DLD1 (cell line): ENCODE results near the gene GFPT2.
"Not testable (repeated sequence)": the region's sequence is repeated elsewhere in the genome, so short reads cannot be mapped to it uniquely, and the experiment has no call there.

Experiments
- in situ Hi-C: cut with HindIII; loops from 2 replicates; pipeline ENCODE4 v1.10.0; 2017; ENCODE audit warnings: low sequenced_read_pairs

Gene GFPT2

GRCh38 chr5:180313677-180314505 lies 39.2 kb downstream of the GFPT2 start:
- in situ Hi-C loops, result loop anchor here (25.0 kb wide), 2 partner anchors 102 to 148 kb away; partner anchors contain the start of gene RASGEF1C

GRCh38 chr5:180311216-180311615 lies 41.9 kb downstream of the GFPT2 start:
- in situ Hi-C loops, result loop anchor here (25.0 kb wide), 2 partner anchors 99 to 151 kb away; partner anchors contain the start of gene RASGEF1C

GRCh38 chr5:180306796-180307195 lies 46.3 kb downstream of the GFPT2 start:
- in situ Hi-C loops, result loop anchor here (25.0 kb wide), 2 partner anchors 94 to 156 kb away; partner anchors contain the start of gene RASGEF1C

- in situ Hi-C loops, result loop anchor here (25.0 kb wide), 2 partner anchors 93 to 157 kb away; partner anchors contain the start of gene RASGEF1C
Measured at GRCh38 chr5:180305481-180305880, 47.7 kb downstream of the GFPT2 start.

- in situ Hi-C loops, result loop anchor here (25.0 kb wide), 2 partner anchors 92 to 158 kb away; partner anchors contain the start of gene RASGEF1C
Measured at GRCh38 chr5:180304431-180305375, 48.4 kb downstream of the GFPT2 start.

GRCh38 chr5:180304016-180304292 lies 49.2 kb downstream of the GFPT2 start:
- in situ Hi-C loops, result loop anchor here (25.0 kb wide), 2 partner anchors 92 to 158 kb away; partner anchors contain the start of gene RASGEF1C

GRCh38 chr5:180303226-180304015 lies 49.7 kb downstream of the GFPT2 start:
- in situ Hi-C loops, result loop anchor here (25.0 kb wide), 2 partner anchors 91 to 159 kb away; partner anchors contain the start of gene RASGEF1C

- in situ Hi-C loops, result loop anchor here (25.0 kb wide), 2 partner anchors 90 to 160 kb away; partner anchors contain the start of gene RASGEF1C
Measured at GRCh38 chr5:180302256-180302655, 50.9 kb downstream of the GFPT2 start.

- in situ Hi-C loops, result loop anchor here (25.0 kb wide), 2 partner anchors 89 to 161 kb away; partner anchors contain the start of gene RASGEF1C
Measured at GRCh38 chr5:180301253-180301652, 51.9 kb downstream of the GFPT2 start.

- in situ Hi-C loops, result no loop called here
Measured at GRCh38 chr5:180299526-180299925, 53.6 kb downstream of the GFPT2 start.

GRCh38 chr5:180299014-180299413 lies 54.1 kb downstream of the GFPT2 start:
- in situ Hi-C loops, result not testable (repeated sequence)

GRCh38 chr5:180297587-180298282 lies 55.4 kb downstream of the GFPT2 start:
- in situ Hi-C loops, result no loop called here

- in situ Hi-C loops, result no loop called here
Measured at GRCh38 chr5:180296771-180297170, 56.4 kb downstream of the GFPT2 start.

GRCh38 chr5:180294913-180295555 lies 58.1 kb downstream of the GFPT2 start:
- in situ Hi-C loops, result no loop called here

- in situ Hi-C loops, result no loop called here
Measured at GRCh38 chr5:180294411-180294810, 58.7 kb downstream of the GFPT2 start.

GRCh38 chr5:180291943-180292831 lies 60.9 kb downstream of the GFPT2 start, which contains the start of gene MAPK9:
MAPK9 (minus strand) TSS chr5:180292083; CDS start chr5:180280561, 11,522 bp downstream.
- in situ Hi-C loops, result no loop called here

GRCh38 chr5:180291234-180291940 lies 61.7 kb downstream of the GFPT2 start:
- in situ Hi-C loops, result no loop called here
